ENCODE data around the gene PGM5.

The PGM5 gene

DNA sequence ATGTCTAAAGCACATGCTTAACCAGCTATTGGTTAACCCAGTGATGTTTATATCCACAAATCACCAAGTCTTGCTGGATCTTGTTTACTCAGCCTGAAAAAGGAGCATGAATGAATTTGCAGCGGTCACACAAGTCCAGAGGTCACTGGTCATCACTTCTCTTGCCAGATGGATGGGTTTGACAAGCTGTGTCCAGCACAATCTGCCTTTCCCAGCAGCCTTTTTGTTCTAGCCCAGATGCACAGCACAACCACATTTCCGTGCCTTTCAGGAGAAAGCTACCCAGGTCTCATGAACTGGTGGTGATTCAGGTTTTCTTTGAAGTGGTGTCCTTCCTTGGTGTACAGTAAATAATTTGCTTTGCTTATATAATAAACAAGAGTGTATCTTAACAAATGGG is 152.1 kb downstream of the PGM5 start:
- H3K9me3 ChIP-seq (ENCODE audit: insufficient read depth, low read length): peaks cover 7% of the 10 kb centered on the region
- H3K27me3 ChIP-seq (ENCODE audit: insufficient read depth, insufficient read length): peaks cover 94% of the 10 kb centered on the region
- TF ChIP-seq ZNF274 (IDR thresholded peaks at IDR 0.05; ENCODE audit: low read depth, low read length) (no peak), SUZ12 (IDR thresholded peaks at IDR 0.05; ENCODE audit: extremely low read depth, insufficient read depth, insufficient read length) (no peak), YY1 (IDR thresholded peaks at IDR 0.05; ENCODE audit: insufficient read depth, insufficient read length) (no peak)
- no peak overlapping the region for H3K4me3 ChIP-seq (ENCODE audit: insufficient read length, low read depth)
- H3K4me1 ChIP-seq (ENCODE audit: insufficient read depth, insufficient read length): no peaks in the 10 kb centered on the region
- H3K36me3 ChIP-seq (ENCODE audit: insufficient read depth, insufficient read length, low read length): no peaks in the 10 kb centered on the region
- no peak for DNase-seq (ENCODE audit: low read depth, low spot score)
- H3K9ac ChIP-seq (ENCODE audit: insufficient read length, low read depth): no peak overlapping the region

DNA sequence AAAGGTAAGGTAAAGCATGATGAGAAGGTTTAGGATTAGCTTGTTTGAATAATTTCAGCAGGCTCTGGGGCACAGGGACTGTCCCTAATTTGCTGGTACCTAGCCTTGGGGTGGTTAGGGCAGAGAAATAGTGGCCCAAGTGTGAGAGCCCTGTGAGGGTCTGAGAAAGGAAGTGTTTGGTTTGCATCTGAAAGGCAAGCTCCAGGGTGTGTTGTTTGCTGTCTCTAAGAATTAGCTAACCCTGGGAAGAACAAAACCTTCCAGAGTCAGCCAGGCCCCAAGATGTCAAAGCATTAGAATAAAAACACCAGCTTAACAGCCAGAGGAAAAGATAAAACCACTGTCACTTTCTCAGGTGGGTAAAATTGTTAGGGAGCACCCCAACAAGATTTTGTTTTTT is 153.3 kb downstream of the PGM5 start:
- Histone ChIP-seq H3K4me1 (ENCODE audit: insufficient read depth, insufficient read length) (no peaks in the 10 kb centered on the region), H3K9me3 (ENCODE audit: insufficient read depth, low read length) (peaks cover 7% of the 10 kb centered on the region), H3K4me3 (ENCODE audit: insufficient read length, low read depth) (no peak overlapping the region), H3K9ac (ENCODE audit: insufficient read length, low read depth) (no peak overlapping the region), H3K27me3 (ENCODE audit: insufficient read depth, insufficient read length) (peaks cover 94% of the 10 kb centered on the region), H3K36me3 (ENCODE audit: insufficient read depth, insufficient read length, low read length) (no peaks in the 10 kb centered on the region)
- DNase-seq (ENCODE audit: low read depth, low spot score): peak; percentile 80
- no peak for TF ChIP-seq ZNF274 (IDR thresholded peaks at IDR 0.05; ENCODE audit: low read depth, low read length)
- no peak for TF ChIP-seq YY1 (IDR thresholded peaks at IDR 0.05; ENCODE audit: insufficient read depth, insufficient read length)
- no peak for TF ChIP-seq SUZ12 (IDR thresholded peaks at IDR 0.05; ENCODE audit: extremely low read depth, insufficient read depth, insufficient read length)

DNA sequence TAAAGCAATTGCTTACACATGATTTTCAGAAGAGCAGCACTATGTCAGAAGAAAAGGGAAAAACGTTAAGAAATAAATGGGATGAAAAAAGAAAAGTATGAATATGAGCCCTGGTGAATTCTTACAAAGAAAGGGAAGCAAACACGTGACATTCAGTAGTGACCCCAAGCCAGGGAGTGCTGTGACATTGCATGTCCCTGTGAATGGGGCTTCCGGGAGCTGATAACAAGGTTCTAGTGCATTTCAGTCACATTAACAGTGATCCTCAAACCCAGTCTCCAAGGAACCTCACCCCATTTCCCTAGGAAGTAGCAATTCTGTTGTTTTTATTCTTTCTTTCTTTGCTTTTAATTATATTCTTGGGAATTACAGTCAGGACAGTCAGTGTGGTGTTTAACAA is 157.0 kb downstream of the PGM5 start:
- H3K9me3 ChIP-seq (ENCODE audit: insufficient read depth, low read length): peaks cover 19% of the 10 kb centered on the region
- no peaks in the 10 kb centered on the region for H3K4me1 ChIP-seq (ENCODE audit: insufficient read depth, insufficient read length)
- H3K4me3 ChIP-seq (ENCODE audit: insufficient read length, low read depth): no peak overlapping the region
- H3K9ac ChIP-seq (ENCODE audit: insufficient read length, low read depth): no peak overlapping the region
- no peak for TF ChIP-seq ZNF274 (IDR thresholded peaks at IDR 0.05; ENCODE audit: low read depth, low read length)
- TF ChIP-seq SUZ12 (IDR thresholded peaks at IDR 0.05; ENCODE audit: extremely low read depth, insufficient read depth, insufficient read length): no peak
- no peak for TF ChIP-seq YY1 (IDR thresholded peaks at IDR 0.05; ENCODE audit: insufficient read depth, insufficient read length)
- H3K27me3 ChIP-seq (ENCODE audit: insufficient read depth, insufficient read length): peaks cover 93% of the 10 kb centered on the region
- no peaks in the 10 kb centered on the region for H3K36me3 ChIP-seq (ENCODE audit: insufficient read depth, insufficient read length, low read length)
- DNase-seq (ENCODE audit: low read depth, low spot score): no peak

DNA sequence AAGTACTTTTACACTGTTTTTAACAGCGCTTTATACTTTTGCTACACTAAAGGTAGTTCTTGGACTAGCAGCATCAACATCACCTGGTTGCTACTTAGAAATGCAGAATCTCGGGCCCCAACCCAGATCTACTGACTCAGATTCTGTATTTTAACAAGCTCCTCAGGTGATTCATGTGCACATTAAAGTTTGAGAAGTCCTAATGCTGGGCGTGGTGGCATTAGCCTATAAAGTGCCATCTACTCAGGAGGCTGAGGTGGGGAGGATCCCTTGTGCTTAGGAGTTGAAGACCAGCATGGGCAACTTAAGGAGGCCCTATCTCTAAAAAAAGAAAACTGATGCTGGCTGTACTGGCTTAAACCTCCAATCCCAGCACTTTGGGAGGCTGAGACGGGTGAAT is 157.6 kb downstream of the PGM5 start:
- DNase-seq (ENCODE audit: low read depth, low spot score): no peak
- Histone ChIP-seq H3K9ac (ENCODE audit: insufficient read length, low read depth) (no peak overlapping the region), H3K4me1 (ENCODE audit: insufficient read depth, insufficient read length) (no peaks in the 10 kb centered on the region), H3K27me3 (ENCODE audit: insufficient read depth, insufficient read length) (peaks cover 93% of the 10 kb centered on the region), H3K4me3 (ENCODE audit: insufficient read length, low read depth) (no peak overlapping the region), H3K9me3 (ENCODE audit: insufficient read depth, low read length) (peaks cover 25% of the 10 kb centered on the region), H3K36me3 (ENCODE audit: insufficient read depth, insufficient read length, low read length) (no peaks in the 10 kb centered on the region)
- no peak for TF ChIP-seq ZNF274 (IDR thresholded peaks at IDR 0.05; ENCODE audit: low read depth, low read length)
- TF ChIP-seq SUZ12 (IDR thresholded peaks at IDR 0.05; ENCODE audit: extremely low read depth, insufficient read depth, insufficient read length): no peak
- no peak for TF ChIP-seq YY1 (IDR thresholded peaks at IDR 0.05; ENCODE audit: insufficient read depth, insufficient read length)

DNA sequence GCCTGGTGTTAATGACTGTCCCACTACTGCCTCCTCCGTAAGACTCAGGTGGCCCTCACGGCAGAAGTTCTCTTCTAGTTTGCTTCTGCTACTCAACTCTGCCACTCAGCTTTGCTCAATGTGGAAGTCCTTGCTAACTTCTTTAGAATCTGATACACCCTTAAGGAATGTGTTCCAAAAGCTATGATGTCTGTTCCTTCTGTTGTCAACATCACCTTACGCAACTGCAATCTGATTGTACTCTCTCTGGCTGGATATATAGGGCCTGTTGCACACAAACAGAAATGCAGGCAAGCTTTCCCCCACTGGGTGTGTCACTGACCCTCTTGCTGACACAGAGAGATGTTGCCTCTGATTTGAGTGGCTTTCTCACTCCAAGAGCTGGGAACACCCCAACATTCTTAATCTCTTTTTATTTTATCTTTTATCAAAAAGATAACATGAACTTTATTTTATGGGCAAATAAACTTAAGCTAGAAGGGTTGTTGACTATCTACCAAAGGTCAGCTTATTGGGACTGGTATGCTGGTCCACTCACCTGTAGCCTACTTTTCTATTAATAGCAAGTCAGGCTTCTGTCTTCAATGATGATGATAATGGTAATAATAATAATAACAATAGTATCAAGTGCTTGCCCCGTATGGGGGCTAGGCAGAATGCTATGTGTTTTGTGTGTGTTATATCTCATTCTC is 159.1 kb downstream of the PGM5 start:
- TF ChIP-seq SUZ12 (IDR thresholded peaks at IDR 0.05; ENCODE audit: extremely low read depth, insufficient read depth, insufficient read length) (no peak), YY1 (IDR thresholded peaks at IDR 0.05; ENCODE audit: insufficient read depth, insufficient read length) (no peak), ZNF274 (IDR thresholded peaks at IDR 0.05; ENCODE audit: low read depth, low read length) (no peak)
- DNase-seq (ENCODE audit: low read depth, low spot score): no peak
- Histone ChIP-seq H3K27me3 (ENCODE audit: insufficient read depth, insufficient read length) (peaks cover 84% of the 10 kb centered on the region), H3K4me1 (ENCODE audit: insufficient read depth, insufficient read length) (no peaks in the 10 kb centered on the region), H3K9me3 (ENCODE audit: insufficient read depth, low read length) (peaks cover 24% of the 10 kb centered on the region), H3K36me3 (ENCODE audit: insufficient read depth, insufficient read length, low read length) (no peaks in the 10 kb centered on the region), H3K4me3 (ENCODE audit: insufficient read length, low read depth) (no peak overlapping the region), H3K9ac (ENCODE audit: insufficient read length, low read depth) (no peak overlapping the region)

DNA sequence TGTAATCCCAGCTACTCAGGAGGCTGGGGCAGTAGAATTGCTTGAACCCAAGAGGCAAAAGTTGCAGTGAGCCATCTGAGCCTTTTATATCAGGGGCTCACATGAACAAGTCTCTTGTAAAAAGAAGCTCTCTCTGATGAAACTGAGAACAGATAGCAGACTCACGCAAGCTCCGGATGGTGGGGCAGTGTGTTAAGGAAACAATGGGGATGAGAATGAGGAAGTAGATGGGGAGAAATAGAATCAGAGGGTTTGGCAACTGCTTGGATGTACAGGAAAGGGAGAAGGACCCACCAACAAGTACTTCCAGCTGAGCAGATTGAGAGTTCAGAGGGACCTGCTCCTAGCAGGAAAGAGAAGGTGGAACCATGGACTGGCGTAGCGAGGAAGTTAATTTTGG is 165.7 kb downstream of the PGM5 start:
- Histone ChIP-seq H3K4me3 (ENCODE audit: insufficient read length, low read depth) (no peak overlapping the region), H3K36me3 (ENCODE audit: insufficient read depth, insufficient read length, low read length) (no peaks in the 10 kb centered on the region), H3K27me3 (ENCODE audit: insufficient read depth, insufficient read length) (peaks cover 59% of the 10 kb centered on the region), H3K4me1 (ENCODE audit: insufficient read depth, insufficient read length) (no peaks in the 10 kb centered on the region), H3K9me3 (ENCODE audit: insufficient read depth, low read length) (peaks cover 19% of the 10 kb centered on the region), H3K9ac (ENCODE audit: insufficient read length, low read depth) (no peak overlapping the region)
- TF ChIP-seq SUZ12 (IDR thresholded peaks at IDR 0.05; ENCODE audit: extremely low read depth, insufficient read depth, insufficient read length) (no peak), ZNF274 (IDR thresholded peaks at IDR 0.05; ENCODE audit: low read depth, low read length) (no peak), YY1 (IDR thresholded peaks at IDR 0.05; ENCODE audit: insufficient read depth, insufficient read length) (no peak)
- no peak for DNase-seq (ENCODE audit: low read depth, low spot score)

DNA sequence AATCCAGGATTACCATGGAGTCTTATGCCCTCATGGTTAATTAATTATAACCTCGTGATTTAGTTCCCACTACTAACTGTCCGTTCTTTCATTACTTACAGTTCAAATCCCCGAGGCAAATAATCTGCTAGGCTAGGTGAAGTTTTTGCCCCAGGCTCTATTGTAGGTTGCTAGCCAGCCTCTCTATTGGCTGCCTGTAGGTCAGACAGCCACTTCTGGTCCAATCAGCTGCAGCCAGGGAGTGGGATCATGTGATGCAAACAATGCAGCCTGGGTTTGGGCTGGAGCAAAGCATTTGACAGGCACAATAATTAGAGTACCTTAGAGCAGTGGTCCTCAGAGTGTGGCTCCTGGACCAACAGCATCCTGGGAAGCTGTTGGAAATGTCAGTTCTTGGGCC is 166.5 kb downstream of the PGM5 start:
- H3K9me3 ChIP-seq (ENCODE audit: insufficient read depth, low read length): peaks cover 11% of the 10 kb centered on the region
- H3K4me3 ChIP-seq (ENCODE audit: insufficient read length, low read depth): no peak overlapping the region
- peaks cover 51% of the 10 kb centered on the region for H3K27me3 ChIP-seq (ENCODE audit: insufficient read depth, insufficient read length)
- no peak overlapping the region for H3K9ac ChIP-seq (ENCODE audit: insufficient read length, low read depth)
- DNase-seq (ENCODE audit: low read depth, low spot score): no peak
- no peaks in the 10 kb centered on the region for H3K36me3 ChIP-seq (ENCODE audit: insufficient read depth, insufficient read length, low read length)
- TF ChIP-seq SUZ12 (IDR thresholded peaks at IDR 0.05; ENCODE audit: extremely low read depth, insufficient read depth, insufficient read length) (no peak), ZNF274 (IDR thresholded peaks at IDR 0.05; ENCODE audit: low read depth, low read length) (no peak), YY1 (IDR thresholded peaks at IDR 0.05; ENCODE audit: insufficient read depth, insufficient read length) (no peak)
- no peaks in the 10 kb centered on the region for H3K4me1 ChIP-seq (ENCODE audit: insufficient read depth, insufficient read length)
